Stimulated activated CD4-positive, alpha-beta T cell treated with anti-CD3 and anti-CD28 coated beads, TNF-alpha, amount 100 ng/mL, for 24 hours (primary cell): ENCODE measurements around the gene MLX.
A peak's percentile ranks its signal among the peaks of the same experiment; 100 is the strongest.
"Not testable (repeated sequence)": the region's sequence is repeated elsewhere in the genome, so short reads cannot be mapped to it uniquely, and the experiment has no call there.

Experiments used
- DNase-seq, 3 experiments: peaks; one replicate each; pipeline ENCODE4 v3.0.0-alpha.2; 2020; ENCODE audit warnings: low read depth in 3 of 3

The MLX gene

GRCh38 chr17:42536372-42537155 is 30.3 kb upstream of the MLX start:
- peak; percentile 42 to 81 (median 59) for DNase-seq

GRCh38 chr17:42537156-42537805 is 29.6 kb upstream of the MLX start:
- DNase-seq, result no peak

- no peak for DNase-seq
These were observed 29.0 kb upstream of the MLX start for GRCh38 chr17:42537826-42538451.

DNA sequence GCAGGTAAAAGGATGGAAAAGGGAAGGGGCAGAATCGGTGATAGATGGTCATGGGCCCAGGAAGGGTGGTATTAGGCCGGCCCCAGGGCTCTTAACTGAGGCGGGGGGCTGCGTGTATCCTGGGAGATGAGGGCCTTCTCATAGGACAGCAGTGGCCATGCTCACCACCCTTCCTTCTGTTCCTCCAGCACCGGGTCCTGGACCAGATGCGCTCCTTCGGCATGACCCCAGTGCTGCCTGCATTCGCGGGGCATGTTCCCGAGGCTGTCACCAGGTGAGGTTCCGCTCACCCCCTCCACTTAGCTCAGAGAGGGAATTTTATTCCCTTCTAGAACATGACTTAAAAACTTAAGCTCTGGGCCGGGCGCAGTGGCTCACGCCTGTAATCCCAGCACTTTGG is 28.4 kb upstream of the MLX start:
- DNase-seq, result no peak

GRCh38 chr17:42540558-42540957 is 26.3 kb upstream of the MLX start:
- not testable (repeated sequence) for DNase-seq

DNA sequence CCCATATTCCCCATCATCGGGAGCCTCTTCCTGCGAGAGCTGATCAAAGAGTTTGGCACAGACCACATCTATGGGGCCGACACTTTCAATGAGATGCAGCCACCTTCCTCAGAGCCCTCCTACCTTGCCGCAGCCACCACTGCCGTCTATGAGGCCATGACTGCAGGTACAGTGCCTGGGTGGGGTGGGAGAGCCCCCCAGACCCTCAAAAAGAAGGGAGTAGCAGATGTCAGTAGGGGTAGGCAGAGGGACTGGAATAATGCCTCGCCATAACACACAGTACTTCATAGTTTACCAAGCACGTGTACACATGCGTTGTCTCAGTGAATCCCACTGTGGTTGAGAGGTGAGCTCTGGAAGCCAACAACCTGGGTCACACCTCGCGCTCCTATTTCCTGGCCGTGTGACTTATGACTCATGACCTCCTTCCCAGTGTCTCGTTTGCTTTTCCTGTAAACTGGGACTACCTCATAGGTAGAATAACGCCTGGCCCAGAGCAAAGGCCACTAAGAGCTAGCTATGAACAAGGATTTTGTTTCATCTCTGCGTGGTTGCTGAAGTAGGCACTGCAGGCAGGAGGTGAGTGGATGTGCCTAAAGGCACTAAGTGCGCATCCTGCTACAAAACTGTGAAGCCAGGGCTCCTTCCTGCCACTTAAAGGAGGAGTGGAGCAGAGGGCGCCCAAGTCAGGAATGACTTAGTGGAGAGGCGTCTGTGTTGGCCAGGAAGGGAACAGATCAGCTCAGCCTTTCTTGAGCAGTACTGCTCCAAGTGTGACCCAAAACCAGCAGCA is 25.7 kb upstream of the MLX start:
- DNase-seq, result no peak

GRCh38 chr17:42543190-42544079 is 23.5 kb upstream of the MLX start:
- DNase-seq, result no peak

GRCh38 chr17:42544874-42545283 is 22.0 kb upstream of the MLX start:
- no peak for DNase-seq

- DNase-seq, result not testable (repeated sequence)
These were observed 21.0 kb upstream of the MLX start for GRCh38 chr17:42545755-42546505.

GRCh38 chr17:42547001-42547461 is 19.9 kb upstream of the MLX start:
- DNase-seq, result no peak

- DNase-seq, result no peak
These were observed 19.2 kb upstream of the MLX start for GRCh38 chr17:42547698-42548069.

- DNase-seq, result peak; percentile 47 to 82 (median 55)
These were observed 18.6 kb upstream of the MLX start for GRCh38 chr17:42548070-42548837.

DNA sequence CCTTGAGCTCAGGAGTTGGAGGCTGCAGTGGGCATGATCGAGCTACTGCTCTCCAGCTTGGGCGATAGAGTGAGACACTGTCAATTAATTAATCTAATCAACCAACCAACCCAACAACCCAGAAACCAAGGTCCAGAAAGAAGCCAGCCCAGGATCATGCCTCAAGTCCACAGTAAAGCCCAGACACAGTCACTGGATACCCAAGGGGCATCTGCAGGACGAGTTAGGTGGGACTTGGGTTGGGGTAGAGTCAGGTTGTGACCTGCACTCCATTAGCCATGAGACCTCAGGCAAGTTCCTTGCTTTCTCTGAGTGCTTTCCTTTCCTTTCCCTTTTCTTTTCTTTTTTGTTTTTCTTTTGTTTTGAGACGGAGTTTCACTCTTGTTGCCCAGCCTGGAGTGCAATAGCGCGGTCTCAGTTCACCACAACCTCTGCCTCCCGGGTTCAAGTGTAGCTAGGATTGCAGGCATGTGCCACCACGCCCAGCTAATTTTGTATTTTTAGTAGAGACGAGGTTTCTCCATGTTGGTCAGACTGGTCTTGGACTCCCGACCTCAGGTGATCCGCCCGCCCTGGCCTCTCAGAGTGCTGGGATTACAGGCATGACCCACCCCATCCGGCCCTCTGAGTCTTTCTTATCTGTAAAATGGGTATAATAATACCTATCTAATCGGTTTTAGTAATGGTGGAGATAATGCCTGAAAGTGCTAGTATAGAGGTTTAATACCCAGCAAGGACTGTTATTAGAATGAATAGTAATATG is 17.7 kb upstream of the MLX start:
- no peak for DNase-seq

- not testable (repeated sequence) for DNase-seq
These were observed 14.2 kb upstream of the MLX start, which contains the start of gene HSD17B1 for GRCh38 chr17:42552736-42553135. Gene HSD17B1, plus strand, starts transcription at chr17:42552923. Its CDS starts 11 bp downstream, at chr17:42552934.

- no peak for DNase-seq
These were observed 13.6 kb upstream of the MLX start for GRCh38 chr17:42553161-42553818.

DNA sequence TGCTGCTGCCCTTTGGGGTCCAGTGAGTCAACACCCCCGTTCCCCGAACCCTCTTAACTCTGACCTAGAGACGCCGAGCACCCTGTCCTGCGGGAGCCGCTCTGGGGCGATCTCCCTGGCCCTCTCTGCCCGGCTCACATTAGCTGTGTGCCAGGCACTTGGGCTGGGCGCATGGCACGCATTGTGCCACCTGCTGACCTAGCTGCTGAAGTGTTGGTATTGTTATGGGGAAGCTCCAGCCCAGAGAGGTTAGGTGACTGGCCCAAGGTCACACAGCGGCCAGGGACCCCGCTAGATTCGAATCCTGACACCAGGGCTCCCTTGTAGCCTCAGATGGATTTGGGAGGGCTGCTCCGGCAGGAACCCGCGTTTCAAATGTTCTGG is 13.0 kb upstream of the MLX start:
- no peak for DNase-seq

GRCh38 chr17:42554250-42555121 is 12.4 kb upstream of the MLX start:
- DNase-seq, result peak; percentile 46 to 79 (median 54)
